ENCODE data around the gene GNB3.

The GNB3 gene

GRCh38 chr12:6840761-6841515 is at the start of gene GNB3:
TSS of gene GNB3 (plus strand) at chr12:6840925. CDS start at chr12:6841288, 363 bp downstream.
- no peak for DNase-seq (ENCODE audit: low read depth)

GRCh38 chr12:6791931-6792520 is 48.7 kb upstream of the GNB3 start:
- DNase-seq (ENCODE audit: low read depth), result no peak

- DNase-seq (ENCODE audit: low read depth), result no peak
Observed at GRCh38 chr12:6792522-6793201, 48.1 kb upstream of the GNB3 start.

- DNase-seq (ENCODE audit: low read depth), result no peak
Observed at GRCh38 chr12:6795088-6795487, 45.6 kb upstream of the GNB3 start.

- DNase-seq (ENCODE audit: low read depth), result no peak
Observed at GRCh38 chr12:6796576-6796975, 44.1 kb upstream of the GNB3 start.

GRCh38 chr12:6799147-6799546 is 41.6 kb upstream of the GNB3 start:
- DNase-seq (ENCODE audit: low read depth), result no peak

GRCh38 chr12:6807170-6807569 is 33.6 kb upstream of the GNB3 start:
- no peak for DNase-seq (ENCODE audit: low read depth)

GRCh38 chr12:6809056-6809455 is 31.7 kb upstream of the GNB3 start:
- no peak for DNase-seq (ENCODE audit: low read depth)

- DNase-seq (ENCODE audit: low read depth), result no peak
Observed at GRCh38 chr12:6810758-6811157, 30.0 kb upstream of the GNB3 start.

GRCh38 chr12:6813363-6813762 is 27.4 kb upstream of the GNB3 start:
- no peak for DNase-seq (ENCODE audit: low read depth)

GRCh38 chr12:6816598-6816997 is 24.1 kb upstream of the GNB3 start:
- no peak for DNase-seq (ENCODE audit: low read depth)

GRCh38 chr12:6817098-6817497 is 23.6 kb upstream of the GNB3 start:
- DNase-seq (ENCODE audit: low read depth), result no peak

- DNase-seq (ENCODE audit: low read depth), result no peak
Observed at GRCh38 chr12:6817662-6818157, 23.0 kb upstream of the GNB3 start.

- peak; percentile 20 for DNase-seq (ENCODE audit: low read depth)
Observed at GRCh38 chr12:6818222-6818621, 22.5 kb upstream of the GNB3 start.

GRCh38 chr12:6818645-6819044 is 22.1 kb upstream of the GNB3 start:
- DNase-seq (ENCODE audit: low read depth), result no peak

- DNase-seq (ENCODE audit: low read depth), result no peak
Observed at GRCh38 chr12:6819106-6820030, 21.4 kb upstream of the GNB3 start.

- no peak for DNase-seq (ENCODE audit: low read depth)
Observed at GRCh38 chr12:6820166-6820565, 20.6 kb upstream of the GNB3 start.

- peak; percentile 51 for DNase-seq (ENCODE audit: low read depth)
Observed at GRCh38 chr12:6821591-6822425, 18.9 kb upstream of the GNB3 start, which contains the start of gene GPR162. TSS of gene GPR162 (plus strand) at chr12:6821821. CDS start at chr12:6823899, 2,078 bp downstream.

- DNase-seq (ENCODE audit: low read depth), result no peak
Observed at GRCh38 chr12:6822426-6823135, 18.1 kb upstream of the GNB3 start.

All from iris pigment epithelial cell (primary cell).